Measurements from ENCODE around the gene TMEM131. TPM values are rescaled to one million over a fixed set of nuclear protein-coding genes. Genes with fewer than 3 reads are reported as not detected.

TMEM131 gene
- total RNA-seq, 1 donor from 2014 or later = 59.4 TPM

GRCh38 chr2:97741251-97741650 lies 254.5 kb downstream of the TMEM131 start:
- Histone ChIP-seq H2AFZ (replicated peaks) (no peak overlapping the region), H3K4me2 (no peak overlapping the region), H3F3A (ENCODE audit: low read depth) (no peaks in the 10 kb centered on the region), H3K27ac (no peak overlapping the region), H4K20me1 (ENCODE audit: low read depth) (no peaks in the 10 kb centered on the region), H3K9ac (no peak overlapping the region), H3K79me2 (ENCODE audit: low read depth) (no peaks in the 10 kb centered on the region), H3K4me1 (no peaks in the 10 kb centered on the region), H3K4me3 (no peak overlapping the region), H3K9me3 (ENCODE audit: low read depth) (no peaks in the 10 kb centered on the region), H3K27me3 (no peaks in the 10 kb centered on the region), H3K36me3 (no peaks in the 10 kb centered on the region)
- peaks cover 6% of the 10 kb centered on the region for H3K27me3 Mint-ChIP-seq (ENCODE audit: insufficient read depth, low read depth)
- H3K9me3 Mint-ChIP-seq = no peaks in the 10 kb centered on the region
- peaks cover 6% of the 10 kb centered on the region for H3K36me3 Mint-ChIP-seq
- DNase-seq (ENCODE audit: low spot score) = no peak
- peaks cover 5% of the 10 kb centered on the region for H3K4me1 Mint-ChIP-seq
- H3K4me3 Mint-ChIP-seq = no peak overlapping the region
- H3K27ac Mint-ChIP-seq = no peak overlapping the region
- TF ChIP-seq EZH2 (IDR thresholded peaks at IDR 0.05) (no peak), CTCF (IDR thresholded peaks at IDR 0.05) (no peak), EZH2phosphoT487 (IDR thresholded peaks at IDR 0.05) (no peak)

GRCh38 chr2:97740590-97741182 lies 255.1 kb downstream of the TMEM131 start:
- Histone ChIP-seq H3K4me1 (no peaks in the 10 kb centered on the region), H3K27ac (no peak overlapping the region), H3K9ac (no peak overlapping the region), H3F3A (ENCODE audit: low read depth) (no peaks in the 10 kb centered on the region), H4K20me1 (ENCODE audit: low read depth) (no peaks in the 10 kb centered on the region), H3K36me3 (no peaks in the 10 kb centered on the region), H3K79me2 (ENCODE audit: low read depth) (no peaks in the 10 kb centered on the region), H3K4me3 (no peak overlapping the region), H3K4me2 (no peak overlapping the region), H3K9me3 (ENCODE audit: low read depth) (no peaks in the 10 kb centered on the region), H2AFZ (replicated peaks) (peak overlapping the region; percentile 56), H3K27me3 (no peaks in the 10 kb centered on the region)
- H3K27me3 Mint-ChIP-seq (ENCODE audit: insufficient read depth, low read depth) = peaks cover 7% of the 10 kb centered on the region
- H3K9me3 Mint-ChIP-seq = no peaks in the 10 kb centered on the region
- TF ChIP-seq EZH2 (IDR thresholded peaks at IDR 0.05) = no peak
- TF ChIP-seq CTCF (IDR thresholded peaks at IDR 0.05) = peak; percentile 76
- TF ChIP-seq EZH2phosphoT487 (IDR thresholded peaks at IDR 0.05) = no peak
- H3K4me1 Mint-ChIP-seq = peaks cover 5% of the 10 kb centered on the region
- H3K36me3 Mint-ChIP-seq = peaks cover 6% of the 10 kb centered on the region
- no peak overlapping the region for H3K4me3 Mint-ChIP-seq
- H3K27ac Mint-ChIP-seq = peak overlapping the region; percentile 25
- peak; percentile 71 for DNase-seq (ENCODE audit: low spot score)

- H3K4me3 ChIP-seq = no peak overlapping the region
- peaks cover 7% of the 10 kb centered on the region for H3K27me3 Mint-ChIP-seq (ENCODE audit: insufficient read depth, low read depth)
- no peaks in the 10 kb centered on the region for H3K27me3 ChIP-seq
- no peaks in the 10 kb centered on the region for H3K4me1 ChIP-seq
- no peak overlapping the region for H3K9ac ChIP-seq
- H3K27ac ChIP-seq = no peak overlapping the region
- no peak overlapping the region for H3K27ac Mint-ChIP-seq
- no peaks in the 10 kb centered on the region for H3K79me2 ChIP-seq (ENCODE audit: low read depth)
- no peaks in the 10 kb centered on the region for H4K20me1 ChIP-seq (ENCODE audit: low read depth)
- DNase-seq (ENCODE audit: low spot score) = no peak
- no peak overlapping the region for H2AFZ ChIP-seq (replicated peaks)
- no peaks in the 10 kb centered on the region for H3K9me3 ChIP-seq (ENCODE audit: low read depth)
- H3K4me3 Mint-ChIP-seq = no peak overlapping the region
- no peak overlapping the region for H3K4me2 ChIP-seq
- TF ChIP-seq EZH2 (IDR thresholded peaks at IDR 0.05) = no peak
- TF ChIP-seq CTCF (IDR thresholded peaks at IDR 0.05) = no peak
- H3K4me1 Mint-ChIP-seq = peaks cover 5% of the 10 kb centered on the region
- no peaks in the 10 kb centered on the region for H3K36me3 ChIP-seq
- H3K9me3 Mint-ChIP-seq = no peaks in the 10 kb centered on the region
- H3F3A ChIP-seq (ENCODE audit: low read depth) = no peaks in the 10 kb centered on the region
- peaks cover 6% of the 10 kb centered on the region for H3K36me3 Mint-ChIP-seq
Observed at GRCh38 chr2:97739893-97740245, 255.9 kb downstream of the TMEM131 start.
